C4-2B (cell line): Measurements from ENCODE around the gene MRC2.
"Not testable (repeated sequence)": the region's sequence is repeated elsewhere in the genome, so short reads cannot be mapped to it uniquely, and the experiment has no call there.

ENCODE experiments used
- H3K27ac ChIP-seq: fragments of 450-650 bp; 2 replicates; pipeline ENCODE4 v1.5.1; 2017
- ZFX ChIP-seq: fragments of 450-650 bp; IDR thresholded peaks from 2 replicates; pipeline ENCODE4 v1.6.1; 2017
- TF ChIP-seq, protein P1 (sequence below): fragments of 450-650 bp; conservative IDR thresholded peaks from 2 replicates; pipeline ENCODE4 v1.5.1; 2017; ENCODE audit warnings: mild to moderate bottlenecking

MRC2 gene

DNA sequence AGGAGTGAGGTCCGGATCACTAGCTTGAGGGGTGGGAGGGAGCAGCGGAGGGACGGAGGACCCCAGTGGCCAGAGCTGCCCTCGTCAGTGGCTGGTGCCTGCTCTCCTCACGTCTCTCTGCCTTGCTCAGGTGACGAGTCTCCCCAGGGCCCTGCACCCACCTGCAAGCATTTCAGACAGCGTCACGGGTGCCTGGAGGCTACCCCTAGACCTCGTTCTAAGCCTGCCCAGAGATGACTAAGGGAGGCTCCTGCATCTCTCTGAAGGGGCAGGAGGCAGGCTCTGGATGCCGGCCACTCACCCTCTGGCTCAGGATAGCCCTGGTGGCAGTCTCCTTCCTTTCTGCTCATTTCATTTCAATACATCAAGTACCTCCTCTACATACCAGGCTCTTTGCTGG, 68.8 kb downstream of the MRC2 start:
- TF ChIP-seq, protein P1, sequence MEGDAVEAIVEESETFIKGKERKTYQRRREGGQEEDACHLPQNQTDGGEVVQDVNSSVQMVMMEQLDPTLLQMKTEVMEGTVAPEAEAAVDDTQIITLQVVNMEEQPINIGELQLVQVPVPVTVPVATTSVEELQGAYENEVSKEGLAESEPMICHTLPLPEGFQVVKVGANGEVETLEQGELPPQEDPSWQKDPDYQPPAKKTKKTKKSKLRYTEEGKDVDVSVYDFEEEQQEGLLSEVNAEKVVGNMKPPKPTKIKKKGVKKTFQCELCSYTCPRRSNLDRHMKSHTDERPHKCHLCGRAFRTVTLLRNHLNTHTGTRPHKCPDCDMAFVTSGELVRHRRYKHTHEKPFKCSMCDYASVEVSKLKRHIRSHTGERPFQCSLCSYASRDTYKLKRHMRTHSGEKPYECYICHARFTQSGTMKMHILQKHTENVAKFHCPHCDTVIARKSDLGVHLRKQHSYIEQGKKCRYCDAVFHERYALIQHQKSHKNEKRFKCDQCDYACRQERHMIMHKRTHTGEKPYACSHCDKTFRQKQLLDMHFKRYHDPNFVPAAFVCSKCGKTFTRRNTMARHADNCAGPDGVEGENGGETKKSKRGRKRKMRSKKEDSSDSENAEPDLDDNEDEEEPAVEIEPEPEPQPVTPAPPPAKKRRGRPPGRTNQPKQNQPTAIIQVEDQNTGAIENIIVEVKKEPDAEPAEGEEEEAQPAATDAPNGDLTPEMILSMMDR: no peak
- no peak for TF ChIP-seq ZFX
- H3K27ac ChIP-seq: no peak overlapping the region

DNA sequence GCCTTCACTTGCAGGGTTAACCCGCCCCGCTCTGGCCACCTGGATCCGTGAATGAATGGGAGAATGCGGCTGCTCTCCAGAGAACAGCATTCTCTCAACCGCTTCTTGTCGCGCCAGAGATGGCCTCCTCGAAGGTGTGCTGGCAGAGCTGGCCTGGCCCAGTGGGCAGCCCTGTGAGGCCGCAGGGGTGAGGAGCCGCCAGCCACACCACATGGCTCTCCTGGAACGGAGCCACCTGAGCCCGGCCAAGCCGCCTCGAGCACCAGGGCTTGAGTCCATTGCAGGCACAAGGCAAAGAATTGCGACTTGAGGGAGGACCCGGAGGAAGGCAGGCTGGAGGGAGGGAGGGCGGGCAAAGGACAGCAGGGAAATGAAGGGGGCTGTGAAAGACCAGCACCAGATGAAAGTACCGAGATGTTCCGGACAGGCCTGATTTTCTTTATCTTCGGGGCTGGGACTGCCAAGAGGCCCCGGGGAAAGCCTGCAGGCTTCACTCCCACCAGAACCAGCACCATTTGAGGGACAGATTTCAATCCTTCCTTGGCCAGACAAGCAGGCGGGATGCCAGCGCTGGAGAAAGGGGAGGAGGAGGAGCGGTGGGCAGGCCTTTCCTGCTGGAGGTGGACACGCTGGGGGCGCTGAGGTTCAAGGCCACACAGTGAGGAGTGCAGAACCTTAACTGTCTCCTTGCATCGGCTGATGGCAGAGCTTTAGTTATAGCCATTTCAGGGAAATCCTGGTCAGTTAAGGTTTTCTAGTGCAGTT, 69.4 kb downstream of the MRC2 start:
- H3K27ac ChIP-seq: no peak overlapping the region
- TF ChIP-seq, protein P1: no peak
- TF ChIP-seq ZFX: no peak

DNA sequence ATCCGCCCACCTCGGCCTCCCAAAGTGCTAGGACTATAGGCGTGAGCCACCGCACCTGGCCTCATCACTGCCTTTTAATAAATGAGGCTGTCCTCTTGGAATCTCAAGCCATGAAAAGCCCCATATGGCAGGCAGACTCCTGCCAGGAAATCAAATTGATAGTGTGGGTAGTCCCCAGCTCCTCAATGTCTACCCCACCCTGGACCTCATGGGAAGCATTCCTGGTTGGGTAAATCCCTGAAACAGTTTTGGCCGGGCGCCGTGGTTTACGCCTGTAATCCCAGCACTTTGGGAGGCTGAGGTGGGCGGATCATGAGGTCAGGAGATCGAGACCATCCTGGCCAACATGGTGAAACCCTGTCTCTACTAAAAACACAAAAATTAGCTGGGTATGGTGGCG, 71.0 kb downstream of the MRC2 start:
- not testable (repeated sequence) for H3K27ac ChIP-seq

DNA sequence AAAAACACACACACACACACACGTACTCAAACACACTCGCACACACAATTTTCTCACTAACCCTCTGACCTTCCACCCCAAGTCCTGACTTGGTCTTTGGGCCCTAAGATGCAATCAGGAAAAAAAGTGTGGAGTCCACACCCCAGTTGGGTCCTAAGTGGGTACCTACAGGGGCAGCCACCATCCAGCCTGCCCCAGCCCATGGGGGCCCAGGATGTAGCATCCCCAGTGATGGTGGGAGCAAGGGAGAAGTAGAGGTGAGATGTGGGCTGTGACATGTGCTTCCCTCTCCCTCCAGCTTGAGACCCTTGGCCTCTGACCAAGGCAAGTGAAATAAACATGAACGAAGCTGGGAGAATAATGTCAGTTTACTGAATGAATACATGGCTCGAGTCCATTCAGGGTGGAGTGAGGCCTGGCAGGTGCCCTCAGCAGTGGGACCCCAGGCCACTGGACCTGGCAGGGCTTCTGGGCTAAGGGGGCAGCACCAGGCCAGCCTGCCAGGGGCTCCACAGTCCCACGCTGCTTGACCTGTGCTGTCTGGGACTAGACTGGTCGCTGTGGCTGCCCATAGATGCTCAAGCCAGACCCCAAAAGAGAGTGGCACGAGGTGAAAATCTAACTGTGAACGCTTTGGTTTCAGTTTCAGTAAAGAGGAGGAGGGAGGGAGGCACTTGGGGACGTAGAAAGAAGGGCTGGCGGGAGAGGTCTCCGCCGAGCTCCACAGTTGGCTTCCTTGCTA, 73.7 kb downstream of the MRC2 start:
- H3K27ac ChIP-seq: no peak overlapping the region
- no peak for TF ChIP-seq ZFX
- TF ChIP-seq, protein P1: no peak

DNA sequence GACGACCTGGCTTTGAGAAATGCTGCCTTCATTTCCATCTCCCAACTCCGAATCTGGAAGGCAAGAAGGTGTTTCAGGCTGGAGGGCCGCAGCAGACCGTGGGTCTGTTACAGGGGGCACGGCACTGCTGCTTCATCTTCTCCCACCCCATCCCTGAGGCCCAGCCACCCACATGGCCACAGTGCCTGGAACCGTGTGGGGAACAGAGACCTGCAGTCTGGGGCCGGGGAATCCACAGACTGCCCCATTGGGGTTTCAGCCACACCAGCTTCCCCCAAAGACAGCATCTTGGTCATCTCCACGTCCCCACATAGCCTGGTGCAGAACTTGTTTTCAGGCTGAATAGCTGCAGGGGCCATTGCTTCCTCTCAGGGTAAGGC, 74.2 kb downstream of the MRC2 start:
- no peak for TF ChIP-seq ZFX
- TF ChIP-seq, protein P1: no peak
- no peak overlapping the region for H3K27ac ChIP-seq

DNA sequence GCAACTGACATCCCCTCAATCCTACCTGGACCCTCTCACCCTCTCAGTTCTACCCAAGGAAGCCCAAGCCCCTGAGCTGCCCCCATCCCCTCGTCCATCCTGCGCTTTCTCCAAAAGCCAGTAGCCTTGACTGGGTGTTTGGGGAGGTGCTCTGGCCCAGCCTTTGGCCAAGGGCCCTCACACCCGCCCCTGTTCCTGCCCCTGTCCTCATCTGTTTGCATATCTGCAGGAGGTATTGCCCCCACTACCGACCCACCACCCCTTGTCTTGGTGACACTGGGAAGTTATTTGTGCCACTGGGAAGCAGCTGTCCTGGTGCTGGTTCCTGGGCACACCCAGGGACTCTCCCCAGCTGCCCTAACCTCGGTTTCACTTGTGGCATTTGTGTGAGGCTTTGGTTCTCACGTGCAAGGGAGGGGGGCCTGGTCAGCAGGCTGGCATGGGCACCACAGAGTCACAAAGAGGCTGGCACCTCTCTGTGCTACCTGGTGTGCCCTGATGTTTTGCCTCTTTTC, 75.3 kb downstream of the MRC2 start:
- no peak overlapping the region for H3K27ac ChIP-seq
- no peak for TF ChIP-seq ZFX
- TF ChIP-seq, protein P1: no peak

DNA sequence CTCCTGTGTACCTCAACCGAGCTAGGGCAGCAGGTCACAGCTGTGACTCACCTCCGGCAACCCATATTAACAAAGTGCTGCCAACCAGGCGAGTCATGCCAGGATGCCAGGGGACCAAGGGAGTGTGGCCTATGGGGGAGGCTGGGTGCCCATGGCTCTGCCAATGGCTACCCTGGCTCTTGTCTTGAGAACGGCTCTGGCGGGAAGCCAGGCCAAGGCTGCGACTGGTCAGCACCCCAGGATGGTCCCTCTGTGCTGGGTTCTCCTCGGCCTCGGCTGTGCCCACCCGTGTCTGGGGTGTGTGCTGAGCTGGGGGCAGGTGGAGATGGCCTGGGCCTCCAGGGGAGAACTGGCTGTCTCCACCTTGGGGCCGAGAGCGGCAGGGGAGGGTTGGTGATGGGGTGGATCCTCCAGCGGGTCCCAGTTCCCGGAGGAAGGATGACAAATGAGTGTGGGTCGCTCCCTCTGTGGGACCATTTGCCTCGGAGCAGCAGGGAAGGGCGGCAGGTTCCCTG, 75.8 kb downstream of the MRC2 start:
- H3K27ac ChIP-seq: peak overlapping the region; percentile 47; the same call in 1 of the 2 replicates
- TF ChIP-seq ZFX: no peak
- TF ChIP-seq, protein P1: no peak
